SK-N-SH (cell line): ENCODE results near the gene SERBP1. TPM values are rescaled to one million over a fixed set of nuclear protein-coding genes. Genes with fewer than 3 reads are reported as not detected.

Experiments
- CTCF ChIA-PET: fragments of 300-600, 350-600 bp; formaldehyde crosslinking; extraction: SDS; loops from one replicate; lab custom pipeline; 2021; lab: Yijun Ruan, JAX
- POLR2A ChIA-PET: fragments of 350-600 bp; sonication (Branson Sonifier 250); formaldehyde crosslinking; extraction: SDS; loops from one replicate; lab custom pipeline; 2020; ENCODE audit warnings: antibody characterized with exemption, inconsistent platforms; lab: Yijun Ruan, JAX
- DNase-seq: peaks from one replicate; pipeline ENCODE4 v3.0.0; 2012
- H2AFZ ChIP-seq: fragments of 200-600 bp; sonication (generic); 2 replicates; pipeline ENCODE4 v1.8.1; 2016; ENCODE audit warnings: antibody characterized with exemption, mild to moderate bottlenecking, low read depth
- H3F3A ChIP-seq: fragments of 200-600 bp; sonication (generic); replicated peaks from 2 replicates; pipeline ENCODE3; 2016; ENCODE audit warnings: antibody characterized with exemption, mild to moderate bottlenecking; ENCODE audit not compliant: insufficient read depth
- H3K27ac ChIP-seq, 2 experiments: fragments of 200-500 bp in 1 of 2; fragments of 200-600 bp in 1 of 2; sonication (Bioruptor generic) in 1 of 2; sonication (generic), shearing (Covaris generic) in 1 of 2; 2 replicates each; pipeline versions ENCODE4 v1.5.1 to v1.6.1; 2014 to 2016; ENCODE audit warnings: low read depth in 2 of 2, inconsistent platforms in 1 of 2, low read length in 1 of 2, mild to moderate bottlenecking in 1 of 2, mixed read lengths in 1 of 2
- H3K27me3 ChIP-seq: fragments of 200-600 bp; sonication (generic), shearing (Covaris generic); 2 replicates; pipeline ENCODE4 v1.6.1; 2016; ENCODE audit warnings: mixed run types; ENCODE audit not compliant: insufficient read depth
- H3K36me3 ChIP-seq, 2 experiments: fragments of 200-500 bp in 1 of 2; fragments of 200-600 bp in 1 of 2; sonication (Bioruptor generic) in 1 of 2; sonication (generic) in 1 of 2; replicated peaks in 1 of 2; 2 replicates each; pipeline versions ENCODE3 to v1.5.1; 2014 to 2016; ENCODE audit warnings: low read length in 1 of 2, mild to moderate bottlenecking in 1 of 2; ENCODE audit not compliant: insufficient read depth in 2 of 2, control insufficient read depth in 1 of 2
- H3K4me1 ChIP-seq, 2 experiments: fragments of 200-500 bp in 1 of 2; fragments of 200-600 bp in 1 of 2; sonication (Bioruptor generic) in 1 of 2; sonication (generic), shearing (Covaris generic) in 1 of 2; 2 replicates each; pipeline versions ENCODE4 v1.5.1 to v1.6.1; 2014 to 2016; ENCODE audit warnings: low read depth in 1 of 2, low read length in 1 of 2, mixed run types in 1 of 2; ENCODE audit not compliant: insufficient read depth in 2 of 2, control insufficient read depth in 1 of 2
- H3K4me2 ChIP-seq: fragments of 200-600 bp; sonication (generic), shearing (Covaris generic); 2 replicates; pipeline ENCODE4 v1.6.1; 2017; ENCODE audit warnings: mixed run types
- H3K4me3 ChIP-seq, 2 experiments: fragments of 200-500 bp in 1 of 2; fragments of 200-600 bp in 1 of 2; sonication (Bioruptor generic) in 1 of 2; sonication (generic), shearing (Covaris generic) in 1 of 2; 2 replicates each; pipeline versions ENCODE4 v1.5.1 to v1.8.1; 2014 to 2016; ENCODE audit warnings: low read depth in 2 of 2, inconsistent platforms in 1 of 2, low read length in 1 of 2, mild to moderate bottlenecking in 1 of 2, mixed read lengths in 1 of 2, moderate library complexity in 1 of 2
- H3K79me2 ChIP-seq: fragments of 200-600 bp; sonication (generic); 2 replicates; pipeline ENCODE4 v1.8.1; 2017; ENCODE audit warnings: mild to moderate bottlenecking; ENCODE audit not compliant: insufficient read depth
- H3K9ac ChIP-seq: fragments of 200-600 bp; sonication (generic); 2 replicates; pipeline ENCODE4 v1.6.1; 2017; ENCODE audit warnings: mixed run types
- H3K9me2 ChIP-seq: fragments of 200-600 bp; sonication (generic); 2 replicates; pipeline ENCODE4 v1.6.1; 2017; ENCODE audit warnings: mixed run types
- H3K9me3 ChIP-seq: fragments of 200-600 bp; sonication (generic); 2 replicates; pipeline ENCODE4 v1.6.1; 2017; ENCODE audit warnings: mixed run types, mild to moderate bottlenecking, moderate library complexity
- H4K20me1 ChIP-seq: fragments of 200-600 bp; sonication (generic); 2 replicates; pipeline ENCODE4 v1.6.1; 2017; ENCODE audit warnings: mild to moderate bottlenecking, mixed run types; ENCODE audit not compliant: insufficient read depth
- CHD2 ChIP-seq: fragments of 150-350 bp; IDR thresholded peaks from 2 replicates; pipeline ENCODE4 v1.6.1; 2018; ENCODE audit warnings: low read length; ENCODE audit not compliant: partially characterized antibody
- CTCF ChIP-seq: fragments of 200-600 bp; sonication (generic); IDR thresholded peaks from 2 replicates; pipeline ENCODE4 v1.6.1; 2017; ENCODE audit warnings: antibody characterized with exemption, mild to moderate bottlenecking, moderate library complexity
- ELF1 ChIP-seq: IDR thresholded peaks from 2 replicates; pipeline ENCODE4 v1.4.0; 2012
- EZH2phosphoT487 ChIP-seq: fragments of 200-600 bp; sonication (generic); IDR thresholded peaks from 2 replicates; pipeline ENCODE4 v1.6.1; 2017; ENCODE audit warnings: low read depth, mixed run types, mild to moderate bottlenecking, antibody characterized with exemption, moderate library complexity, borderline replicate concordance
- FOXJ3 ChIP-seq: sonication (generic); formaldehyde crosslinking; IDR thresholded peaks from 2 replicates; pipeline ENCODE4 v1.5.1; 2020; ENCODE audit warnings: mild to moderate bottlenecking, missing genetic modification reagents
- FOXM1 ChIP-seq: IDR thresholded peaks from 2 replicates; pipeline ENCODE4 v1.4.0; 2012; ENCODE audit warnings: low read depth, mild to moderate bottlenecking
- GABPA ChIP-seq: IDR thresholded peaks from 2 replicates; pipeline ENCODE4 v1.4.0; 2012; ENCODE audit warnings: low read depth, mild to moderate bottlenecking
- GATA2 ChIP-seq: sonication (generic); formaldehyde crosslinking; IDR thresholded peaks from 2 replicates; pipeline ENCODE4 v1.5.0; 2020; ENCODE audit warnings: mild to moderate bottlenecking, missing genetic modification reagents
- MEF2A ChIP-seq: IDR thresholded peaks from 2 replicates; pipeline ENCODE4 v1.4.0; 2012; ENCODE audit warnings: low read depth, borderline replicate concordance
- MXI1 ChIP-seq: IDR thresholded peaks from 2 replicates; pipeline ENCODE4 v1.6.1; 2012; ENCODE audit warnings: mild to moderate bottlenecking, low read depth, low read length, improper control_type of control experiment
- NFIC ChIP-seq: IDR thresholded peaks from 2 replicates; pipeline ENCODE4 v1.4.0; 2012; ENCODE audit warnings: borderline replicate concordance
- NRF1 ChIP-seq: IDR thresholded peaks from 2 replicates; pipeline ENCODE4 v1.6.1; 2012; ENCODE audit warnings: low read depth, mild to moderate bottlenecking, low read length
- POLR2AphosphoS5 ChIP-seq: IDR thresholded peaks from 2 replicates; pipeline ENCODE4 v1.6.1; 2012; ENCODE audit warnings: low read depth, low read length
- REST ChIP-seq: IDR thresholded peaks from 2 replicates; pipeline ENCODE4 v1.6.1; 2012; ENCODE audit warnings: mild to moderate bottlenecking, low read depth, low read length, moderate library complexity
- TAF1 ChIP-seq: IDR thresholded peaks from 2 replicates; pipeline ENCODE4 v1.6.1; 2012; ENCODE audit warnings: low read depth, mild to moderate bottlenecking, low read length, moderate library complexity, borderline replicate concordance
- TEAD4 ChIP-seq: IDR thresholded peaks from 2 replicates; pipeline ENCODE4 v1.4.0; 2012; ENCODE audit warnings: mild to moderate bottlenecking, borderline replicate concordance; ENCODE audit not compliant: insufficient read depth
- USF2 ChIP-seq: fragments of 150-350 bp; IDR thresholded peaks from 2 replicates; pipeline ENCODE4 v1.6.1; 2017; ENCODE audit warnings: antibody characterized with exemption, low read length, low read depth, borderline replicate concordance
- WGBS: methylation state at CpG from one replicate; pipeline ENCODE4 v1.1.6; 2017; ENCODE audit warnings: low lambda C conversion rate; 5-methylcytosine and 5-hydroxymethylcytosine counted together
- polyA plus RNA-seq, 3 experiments: library from polyadenylated mRNA; depleted of rRNA; stranded (reverse); fragments of >200 nt; gene quantifications; 2 replicates each; pipeline ENCODE4 v1.2.3, GENCODE V29; 2012
- TF ChIP-seq, protein P1 (sequence below): IDR thresholded peaks from 2 replicates; pipeline ENCODE4 v1.4.0; 2012; ENCODE audit warnings: low read depth
- TF ChIP-seq, protein P2 (sequence below): IDR thresholded peaks from 2 replicates; pipeline ENCODE4 v1.4.0; 2012; ENCODE audit warnings: low read depth, borderline replicate concordance

Gene SERBP1
- polyA plus RNA-seq, 1 of the 3 experiments (the other 2 are of a cell fraction): 194 TPM

DNA sequence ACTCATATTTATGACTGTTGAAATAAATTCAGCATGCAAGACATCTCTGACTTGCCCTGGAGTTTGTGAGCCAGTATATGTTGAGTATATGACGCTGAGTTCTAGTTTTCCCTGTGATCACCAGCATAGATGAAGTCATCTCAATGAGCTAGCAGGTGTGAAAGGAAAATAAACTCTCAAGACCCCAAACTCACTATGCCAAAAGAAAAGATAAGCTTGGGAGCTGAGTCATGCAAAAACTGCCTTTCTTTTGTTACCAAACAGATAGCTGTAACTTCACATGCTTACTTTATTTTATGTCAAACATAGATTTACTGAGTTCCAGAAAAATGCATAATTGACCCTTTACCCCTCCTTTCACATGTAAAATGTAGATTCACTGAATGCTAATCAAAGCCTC, 52.9 kb downstream of the SERBP1 start:
- Histone ChIP-seq H3K9me3 (no peaks in the 10 kb centered on the region), H3K79me2 (no peaks in the 10 kb centered on the region), H3K36me3 (no peaks in the 10 kb centered on the region), H3K4me3 (no peak overlapping the region), H2AFZ (no peak overlapping the region), H3F3A (no peaks in the 10 kb centered on the region), H3K4me2 (no peak overlapping the region), H3K27me3 (no peaks in the 10 kb centered on the region), H3K9ac (no peak overlapping the region), H3K4me1 (no peaks in the 10 kb centered on the region), H3K9me2 (no peaks in the 10 kb centered on the region), H3K27ac (no peak overlapping the region), H4K20me1 (no peaks in the 10 kb centered on the region)
- WGBS: 100% methylated on average over 1 of the region's 1 CpG
- CTCF ChIA-PET: interaction anchor here (1.6 kb wide), 1 partner anchor 31 kb away, joined by 4 read pairs; no protein-coding TSS in a partner anchor
- no peak for DNase-seq
- no peak for TF ChIP-seq GABPA
- TF ChIP-seq ELF1: no peak
- no peak for TF ChIP-seq MXI1
- TF ChIP-seq NRF1: no peak
- no peak for TF ChIP-seq TAF1
- no peak for TF ChIP-seq MEF2A
- no peak for TF ChIP-seq FOXM1
- POLR2A ChIA-PET: no interaction called here

GRCh38 chr1:67376381-67376780, 53.8 kb downstream of the SERBP1 start:
- H3K79me2 ChIP-seq: no peaks in the 10 kb centered on the region
- H3K27me3 ChIP-seq: no peaks in the 10 kb centered on the region
- no peaks in the 10 kb centered on the region for H4K20me1 ChIP-seq
- H3K27ac ChIP-seq: no peak overlapping the region
- H3K4me2 ChIP-seq: no peak overlapping the region
- H3K4me1 ChIP-seq: peaks cover 3 to 6% of the 10 kb centered on the region in 2 experiments; a peak in 2 of 4 replicates
- no peak for DNase-seq
- no peaks in the 10 kb centered on the region for H3F3A ChIP-seq
- WGBS: 78% methylated on average over 3 of the region's 3 CpGs
- CTCF ChIA-PET: interaction anchor here (1.0 kb wide), 1 partner anchor 124 kb away, joined by 4 read pairs; no protein-coding TSS in a partner anchor
- H3K4me3 ChIP-seq: no peak overlapping the region
- no peak overlapping the region for H3K9ac ChIP-seq
- H3K36me3 ChIP-seq: no peaks in the 10 kb centered on the region
- no peak overlapping the region for H2AFZ ChIP-seq
- H3K9me3 ChIP-seq: no peaks in the 10 kb centered on the region
- H3K9me2 ChIP-seq: no peaks in the 10 kb centered on the region
- POLR2A ChIA-PET: no interaction called here
- TF ChIP-seq CHD2 (no peak), FOXM1 (no peak), NRF1 (no peak), USF2 (no peak), FOXJ3 (CRISPR knock-in tag) (no peak), GATA2 (CRISPR knock-in tag) (no peak), TAF1 (no peak), ELF1 (no peak), CTCF (no peak), NFIC (no peak), REST (no peak), GABPA (no peak), TEAD4 (no peak), MXI1 (no peak), EZH2phosphoT487 (no peak), POLR2AphosphoS5 (no peak)
- TF ChIP-seq, protein P1, sequence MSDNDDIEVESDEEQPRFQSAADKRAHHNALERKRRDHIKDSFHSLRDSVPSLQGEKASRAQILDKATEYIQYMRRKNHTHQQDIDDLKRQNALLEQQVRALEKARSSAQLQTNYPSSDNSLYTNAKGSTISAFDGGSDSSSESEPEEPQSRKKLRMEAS: no peak
- TF ChIP-seq, protein P2, sequence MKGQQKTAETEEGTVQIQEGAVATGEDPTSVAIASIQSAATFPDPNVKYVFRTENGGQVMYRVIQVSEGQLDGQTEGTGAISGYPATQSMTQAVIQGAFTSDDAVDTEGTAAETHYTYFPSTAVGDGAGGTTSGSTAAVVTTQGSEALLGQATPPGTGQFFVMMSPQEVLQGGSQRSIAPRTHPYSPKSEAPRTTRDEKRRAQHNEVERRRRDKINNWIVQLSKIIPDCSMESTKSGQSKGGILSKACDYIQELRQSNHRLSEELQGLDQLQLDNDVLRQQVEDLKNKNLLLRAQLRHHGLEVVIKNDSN: no peak
